Vagina (tissue), 2 donors: ENCODE results near the gene ZFPL1. TPM values are rescaled to one million over a fixed set of nuclear protein-coding genes. Genes with fewer than 3 reads are reported as not detected.

ENCODE experiments used
- DNase-seq, 2 donors: peaks; one replicate each; pipeline ENCODE4 v3.0.0-alpha.2; 2017; ENCODE audit errors: extremely low spot score in 2 of 2
- H3K27ac ChIP-seq: fragments of 200-600 bp; sonication (generic); one replicate; pipeline ENCODE4 v1.5.1; 2019
- H3K27me3 ChIP-seq: fragments of 200-600 bp; sonication (generic); one replicate; pipeline ENCODE4 v1.5.1; 2019
- H3K36me3 ChIP-seq, 2 donors: fragments of 200-600 bp; sonication (generic); one replicate each; pipeline ENCODE4 v1.5.1; 2017 to 2019
- H3K4me1 ChIP-seq: fragments of 200-600 bp; sonication (generic); one replicate; pipeline ENCODE4 v1.5.1; 2019
- H3K4me3 ChIP-seq, 2 donors: fragments of 200-600 bp; sonication (generic); 1 replicate in 1 of 2; 2 replicates in 1 of 2; pipeline ENCODE4 v1.5.1; 2016 to 2019
- H3K9me3 ChIP-seq: fragments of 200-600 bp; sonication (generic); one replicate; pipeline ENCODE4 v1.5.1; 2019
- CTCF ChIP-seq, 3 experiments: fragments of 450-650 bp in 2 of 3; fragments of 200-600 bp in 1 of 3; sonication (generic) in 1 of 3; IDR thresholded peaks; one replicate each; pipeline ENCODE4 v1.5.1; 2017 to 2019; ENCODE audit warnings: antibody characterized with exemption in 3 of 3, mild to moderate bottlenecking in 2 of 3, moderate library complexity in 2 of 3
- POLR2A ChIP-seq, 2 donors: fragments of 450-650 bp; IDR thresholded peaks; one replicate each; pipeline ENCODE4 v1.6.1; 2017; ENCODE audit warnings: antibody characterized with exemption in 2 of 2, mild to moderate bottlenecking in 2 of 2, moderate library complexity in 2 of 2
- POLR2AphosphoS5 ChIP-seq, 2 donors: sonication (generic); formaldehyde crosslinking; IDR thresholded peaks; one replicate each; pipeline ENCODE4 v1.9.0; 2017; ENCODE audit warnings: antibody characterized with exemption in 2 of 2, mild to moderate bottlenecking in 2 of 2, low read depth in 1 of 2; ENCODE audit not compliant: insufficient read depth in 1 of 2
- intact Hi-C: fragments of 100-400 bp; cut with DNase I; formaldehyde crosslinking; loops from one replicate; pipeline ENCODE4 v1.15.1; 2023
- total RNA-seq: library from RNA; depleted of rRNA; stranded (reverse); fragments of >200 nt; gene quantifications from one replicate; pipeline ENCODE4 v1.2.3, GENCODE V29; 2016

Gene ZFPL1
- total RNA-seq, 1 donor from 2014 or later: 50.8 TPM

- no peaks in the 10 kb centered on the region for H3K9me3 ChIP-seq
- H3K4me1 ChIP-seq: peaks cover 33% of the 10 kb centered on the region
- DNase-seq: no peak
- peak overlapping the region; percentile 66 for H3K27ac ChIP-seq
- H3K27me3 ChIP-seq: no peaks in the 10 kb centered on the region
- peak overlapping the region; percentile 54 to 78 for H3K4me3 ChIP-seq
- no peak for TF ChIP-seq POLR2A (IDR thresholded peaks at IDR 0.05)
- intact Hi-C loops: no loop called here
- H3K36me3 ChIP-seq: peaks cover 0 to 11% of the 10 kb centered on the region in 2 donors
Measured at GRCh38 chr11:65047581-65048422, 36.2 kb upstream of the ZFPL1 start.

GRCh38 chr11:65051398-65051858 is 32.6 kb upstream of the ZFPL1 start:
- intact Hi-C loops: no loop called here
- no peaks in the 10 kb centered on the region for H3K36me3 ChIP-seq

GRCh38 chr11:65053827-65054508 is 30.1 kb upstream of the ZFPL1 start:
- no peak overlapping the region for H3K27ac ChIP-seq
- H3K27me3 ChIP-seq: no peaks in the 10 kb centered on the region
- no peak overlapping the region for H3K4me3 ChIP-seq
- H3K36me3 ChIP-seq: no peaks in the 10 kb centered on the region
- intact Hi-C loops: no loop called here
- DNase-seq: no peak
- no peaks in the 10 kb centered on the region for H3K4me1 ChIP-seq
- no peaks in the 10 kb centered on the region for H3K9me3 ChIP-seq
- TF ChIP-seq POLR2AphosphoS5 (IDR thresholded peaks at IDR 0.05; ENCODE audit: insufficient read depth in 1 of 2, low read depth in 1 of 2) (no peak), POLR2A (IDR thresholded peaks at IDR 0.05) (no peak), CTCF (IDR thresholded peaks at IDR 0.05) (no peak)

More at GRCh38 chr11:65051398-65051858, 32.6 kb upstream of the ZFPL1 start:
- Histone ChIP-seq H3K27ac (no peak overlapping the region), H3K9me3 (no peaks in the 10 kb centered on the region), H3K27me3 (no peaks in the 10 kb centered on the region), H3K4me3 (no peak overlapping the region), H3K4me1 (peaks cover 19% of the 10 kb centered on the region)
- no peak for DNase-seq
- TF ChIP-seq POLR2A (IDR thresholded peaks at IDR 0.05) (no peak), POLR2AphosphoS5 (IDR thresholded peaks at IDR 0.05; ENCODE audit: insufficient read depth in 1 of 2, low read depth in 1 of 2) (no peak), CTCF (IDR thresholded peaks at IDR 0.05) (no peak)

- intact Hi-C loops: no loop called here
- DNase-seq: no peak
- Histone ChIP-seq H3K4me1 (no peaks in the 10 kb centered on the region), H3K9me3 (no peaks in the 10 kb centered on the region), H3K4me3 (no peak overlapping the region), H3K27ac (no peak overlapping the region), H3K27me3 (no peaks in the 10 kb centered on the region), H3K36me3 (no peaks in the 10 kb centered on the region)
- no peak for TF ChIP-seq POLR2AphosphoS5 (IDR thresholded peaks at IDR 0.05; ENCODE audit: insufficient read depth in 1 of 2, low read depth in 1 of 2)
- no peak for TF ChIP-seq CTCF (IDR thresholded peaks at IDR 0.05)
- TF ChIP-seq POLR2A (IDR thresholded peaks at IDR 0.05): no peak
Measured at GRCh38 chr11:65055538-65055937, 28.5 kb upstream of the ZFPL1 start.

GRCh38 chr11:65056999-65057398 is 27.0 kb upstream of the ZFPL1 start:
- H3K9me3 ChIP-seq: no peaks in the 10 kb centered on the region
- DNase-seq: no peak
- H3K27me3 ChIP-seq: no peaks in the 10 kb centered on the region
- H3K27ac ChIP-seq: no peak overlapping the region
- TF ChIP-seq POLR2A (IDR thresholded peaks at IDR 0.05) (no peak), CTCF (IDR thresholded peaks at IDR 0.05) (no peak), POLR2AphosphoS5 (IDR thresholded peaks at IDR 0.05; ENCODE audit: insufficient read depth in 1 of 2, low read depth in 1 of 2) (no peak)
- H3K36me3 ChIP-seq: no peaks in the 10 kb centered on the region
- intact Hi-C loops: no loop called here
- no peaks in the 10 kb centered on the region for H3K4me1 ChIP-seq
- H3K4me3 ChIP-seq: no peak overlapping the region
